ENCODE measurements around the gene MYO5A.

DNA sequence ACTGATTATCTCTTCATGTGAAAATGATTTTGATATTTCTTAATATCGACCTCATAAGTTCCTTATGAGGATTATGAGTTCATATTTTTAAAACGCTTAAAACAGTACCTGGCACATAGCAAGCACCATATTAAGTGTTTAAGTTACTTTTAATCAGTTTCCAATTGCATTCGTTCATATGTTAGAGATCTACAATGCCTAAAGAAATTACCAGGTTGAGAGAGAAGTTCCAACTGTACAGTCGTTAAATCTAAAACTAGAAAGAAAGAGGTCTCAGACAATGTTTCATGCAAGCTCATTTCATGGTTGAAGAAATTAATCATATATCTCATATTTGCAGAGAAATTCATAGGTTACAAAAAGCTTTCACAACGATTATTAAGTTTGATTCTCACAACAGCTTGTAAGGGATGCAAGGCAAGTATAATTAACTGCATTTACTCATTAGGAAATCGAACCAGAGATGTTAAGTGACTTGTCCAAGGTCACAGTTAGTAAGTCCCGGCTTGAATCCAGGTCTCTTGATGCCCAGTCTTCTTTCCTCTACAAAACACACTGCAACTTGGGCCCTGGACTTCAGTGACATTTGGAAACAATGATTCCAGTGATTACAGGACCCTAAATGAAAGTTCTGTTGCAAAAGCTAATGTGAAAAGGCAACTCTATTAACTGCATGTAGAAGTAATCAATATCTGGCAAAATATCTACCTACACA, 1.3 kb downstream of the MYO5A start:
- TF ChIP-seq, protein P1, sequence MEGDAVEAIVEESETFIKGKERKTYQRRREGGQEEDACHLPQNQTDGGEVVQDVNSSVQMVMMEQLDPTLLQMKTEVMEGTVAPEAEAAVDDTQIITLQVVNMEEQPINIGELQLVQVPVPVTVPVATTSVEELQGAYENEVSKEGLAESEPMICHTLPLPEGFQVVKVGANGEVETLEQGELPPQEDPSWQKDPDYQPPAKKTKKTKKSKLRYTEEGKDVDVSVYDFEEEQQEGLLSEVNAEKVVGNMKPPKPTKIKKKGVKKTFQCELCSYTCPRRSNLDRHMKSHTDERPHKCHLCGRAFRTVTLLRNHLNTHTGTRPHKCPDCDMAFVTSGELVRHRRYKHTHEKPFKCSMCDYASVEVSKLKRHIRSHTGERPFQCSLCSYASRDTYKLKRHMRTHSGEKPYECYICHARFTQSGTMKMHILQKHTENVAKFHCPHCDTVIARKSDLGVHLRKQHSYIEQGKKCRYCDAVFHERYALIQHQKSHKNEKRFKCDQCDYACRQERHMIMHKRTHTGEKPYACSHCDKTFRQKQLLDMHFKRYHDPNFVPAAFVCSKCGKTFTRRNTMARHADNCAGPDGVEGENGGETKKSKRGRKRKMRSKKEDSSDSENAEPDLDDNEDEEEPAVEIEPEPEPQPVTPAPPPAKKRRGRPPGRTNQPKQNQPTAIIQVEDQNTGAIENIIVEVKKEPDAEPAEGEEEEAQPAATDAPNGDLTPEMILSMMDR (IDR thresholded peaks at IDR 0.05; ENCODE audit: extremely low read depth in 1 of 2, insufficient read depth in 1 of 2, low read depth in 1 of 2, low read length in 2 of 2), result no peak
- no peak for TF ChIP-seq POLR2A (IDR thresholded peaks at IDR 0.05; ENCODE audit: low read depth, low read length)

Data from endothelial cell of umbilical vein (primary cell).